SH-SY5Y (cell line): ENCODE data around the gene PRPF19.

ENCODE experiments used
- GATA2 ChIP-seq: IDR thresholded peaks from 2 replicates; pipeline ENCODE4 v1.6.1; 2011; ENCODE audit warnings: mild to moderate bottlenecking, low read depth, low read length
- GATA3 ChIP-seq: IDR thresholded peaks from 2 replicates; pipeline ENCODE4 v1.6.1; 2011; ENCODE audit warnings: low read depth, mild to moderate bottlenecking, low read length, moderate library complexity

GRCh38 chr11:60852982-60853950 is 53.1 kb downstream of the PRPF19 start:
- TF ChIP-seq GATA3, result no peak
- TF ChIP-seq GATA2, result no peak
